GM13976 (cell line): ENCODE data around the gene NLGN1.

Source experiments
- DNase-seq: peaks from one replicate; pipeline ENCODE4 v3.0.0; 2012; ENCODE audit warnings: low spot score
- in situ Hi-C: fragments of 300-500 bp; cut with MboI; formaldehyde crosslinking; loops from one replicate; pipeline ENCODE4 v1.12.0; 2022; ENCODE audit warnings: low sequenced_read_pairs, mixed read lengths, inconsistent platforms; ENCODE audit not compliant: unreplicated experiment
- TF ChIP-seq, protein P1 (sequence below): IDR thresholded peaks from 2 replicates; pipeline ENCODE4 v1.5.1; 2012; ENCODE audit warnings: borderline replicate concordance, mild to moderate bottlenecking; ENCODE audit not compliant: insufficient read depth; ENCODE audit errors: extremely low read depth, missing control alignments, control extremely low read depth

Gene NLGN1

DNA sequence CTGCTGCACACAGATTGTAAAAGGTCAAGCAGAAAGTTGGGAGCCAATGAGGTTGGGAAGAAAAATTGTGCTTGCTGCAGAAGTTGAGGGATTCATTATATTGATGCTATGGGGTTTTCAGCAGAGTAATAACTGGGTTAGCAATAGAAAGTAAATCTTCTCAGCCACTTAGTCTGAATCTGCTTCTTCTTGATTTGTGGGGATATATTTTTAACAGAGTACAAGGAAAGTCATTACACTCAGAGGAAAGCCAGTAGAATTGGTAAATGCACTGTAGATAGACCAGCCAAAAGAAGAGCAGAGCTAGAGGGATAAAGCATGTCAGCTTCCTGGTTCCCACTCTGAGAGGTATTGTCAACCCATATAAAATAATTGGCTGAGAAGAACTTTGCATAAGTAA lies 663.6 kb downstream of the NLGN1 start:
- DNase-seq, result no peak
- in situ Hi-C loops, result no loop called here
- TF ChIP-seq, protein P1, sequence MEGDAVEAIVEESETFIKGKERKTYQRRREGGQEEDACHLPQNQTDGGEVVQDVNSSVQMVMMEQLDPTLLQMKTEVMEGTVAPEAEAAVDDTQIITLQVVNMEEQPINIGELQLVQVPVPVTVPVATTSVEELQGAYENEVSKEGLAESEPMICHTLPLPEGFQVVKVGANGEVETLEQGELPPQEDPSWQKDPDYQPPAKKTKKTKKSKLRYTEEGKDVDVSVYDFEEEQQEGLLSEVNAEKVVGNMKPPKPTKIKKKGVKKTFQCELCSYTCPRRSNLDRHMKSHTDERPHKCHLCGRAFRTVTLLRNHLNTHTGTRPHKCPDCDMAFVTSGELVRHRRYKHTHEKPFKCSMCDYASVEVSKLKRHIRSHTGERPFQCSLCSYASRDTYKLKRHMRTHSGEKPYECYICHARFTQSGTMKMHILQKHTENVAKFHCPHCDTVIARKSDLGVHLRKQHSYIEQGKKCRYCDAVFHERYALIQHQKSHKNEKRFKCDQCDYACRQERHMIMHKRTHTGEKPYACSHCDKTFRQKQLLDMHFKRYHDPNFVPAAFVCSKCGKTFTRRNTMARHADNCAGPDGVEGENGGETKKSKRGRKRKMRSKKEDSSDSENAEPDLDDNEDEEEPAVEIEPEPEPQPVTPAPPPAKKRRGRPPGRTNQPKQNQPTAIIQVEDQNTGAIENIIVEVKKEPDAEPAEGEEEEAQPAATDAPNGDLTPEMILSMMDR, result no peak

DNA sequence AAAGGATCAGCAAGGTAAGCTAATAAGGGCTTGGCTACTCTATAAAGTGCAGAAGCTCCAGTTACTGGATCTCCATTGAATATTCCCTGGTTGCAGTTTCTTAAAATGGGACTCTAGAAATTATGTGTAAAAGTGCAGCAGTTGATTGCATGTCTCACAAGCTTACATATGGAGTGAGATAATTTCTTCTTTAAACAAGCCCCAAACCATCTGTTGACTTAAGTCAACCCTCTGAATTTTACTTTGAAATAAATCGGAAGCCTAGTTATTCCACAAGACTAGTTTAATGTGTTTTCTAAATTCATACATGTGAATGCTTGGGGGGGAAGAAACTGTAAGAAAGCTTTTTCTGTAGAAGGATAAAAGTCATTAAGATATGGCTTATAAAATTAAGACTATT lies 664.2 kb downstream of the NLGN1 start:
- no peak for DNase-seq
- TF ChIP-seq, protein P1, result no peak
- in situ Hi-C loops, result no loop called here

DNA sequence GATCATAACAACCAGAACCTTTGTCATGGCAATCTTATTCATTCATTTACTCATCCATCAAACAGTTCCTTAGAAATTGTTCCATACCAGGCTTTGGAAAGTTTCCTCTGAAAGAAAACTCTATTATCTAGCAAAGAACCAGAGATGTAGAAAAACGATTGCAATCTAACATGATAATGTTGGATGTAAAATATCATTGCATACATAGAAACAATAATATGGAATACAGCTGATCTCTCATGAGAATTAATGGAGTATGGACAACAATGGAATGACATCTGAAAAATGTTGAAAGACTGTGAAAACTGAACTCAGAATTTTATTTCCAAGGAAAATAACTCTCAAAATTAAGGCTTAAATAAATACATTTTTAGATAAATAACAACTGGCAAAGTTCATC lies 665.4 kb downstream of the NLGN1 start:
- TF ChIP-seq, protein P1, result no peak
- DNase-seq, result no peak
- in situ Hi-C loops, result no loop called here

DNA sequence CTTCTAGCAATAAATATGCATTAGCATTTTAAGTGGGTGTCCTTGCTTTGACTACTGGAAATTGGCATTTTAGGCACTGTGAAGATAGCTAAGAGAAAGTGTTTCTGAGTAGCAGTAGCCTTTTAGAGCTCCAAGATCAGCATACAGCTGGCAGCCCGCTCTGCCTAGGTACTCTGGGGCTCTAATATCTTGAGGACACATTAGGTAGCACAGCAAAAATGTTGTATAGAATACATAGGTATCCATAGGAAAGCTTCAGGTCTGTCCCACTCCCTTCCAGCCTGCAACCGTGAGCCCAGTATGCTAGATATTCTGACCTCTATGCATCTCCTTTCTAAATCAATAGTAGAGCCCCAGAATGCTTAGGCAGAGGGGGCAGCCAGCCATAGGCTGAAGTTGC lies 670.5 kb downstream of the NLGN1 start:
- in situ Hi-C loops, result no loop called here

DNA sequence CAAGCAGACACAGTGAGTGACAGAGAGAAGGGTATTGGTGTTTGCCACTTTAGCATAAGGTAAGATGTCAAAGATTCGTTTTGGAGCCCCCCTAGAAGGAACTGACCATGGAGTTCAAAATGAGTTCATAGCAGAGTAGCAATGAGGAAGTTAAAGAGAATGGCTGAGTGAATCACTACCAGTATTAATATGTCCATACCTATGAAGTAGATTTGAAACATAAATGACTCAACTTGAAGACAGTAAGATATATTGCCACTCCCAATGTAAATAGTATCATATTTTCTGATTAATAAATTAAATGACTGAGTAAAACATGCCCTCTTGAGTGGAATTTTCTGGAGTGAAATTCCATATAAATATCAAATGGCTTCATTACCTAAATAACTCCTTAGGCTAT lies 675.1 kb downstream of the NLGN1 start:
- DNase-seq, result no peak
- in situ Hi-C loops, result no loop called here
- TF ChIP-seq, protein P1, result no peak

More for the DNA sequence above, 670.5 kb downstream of the NLGN1 start:
- TF ChIP-seq, protein P1, result no peak
- DNase-seq, result no peak

DNA sequence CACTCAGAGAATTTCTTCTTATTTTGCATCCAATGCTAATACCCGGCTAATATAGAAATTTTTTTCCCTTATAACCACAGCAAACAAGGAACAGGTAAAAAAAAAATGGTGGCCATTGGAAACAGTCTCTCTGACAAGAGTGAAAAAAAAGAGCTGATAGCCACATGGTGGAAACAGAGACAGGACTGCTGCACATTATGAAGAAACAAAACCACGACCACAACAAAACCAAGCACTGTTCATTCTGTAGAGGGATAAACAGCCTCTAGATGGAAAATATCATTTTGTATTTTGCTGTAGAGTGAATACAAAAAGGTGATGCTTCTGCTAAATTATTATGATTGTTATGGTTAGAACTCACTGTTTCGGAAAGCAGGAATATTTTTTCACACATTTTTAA lies 686.2 kb downstream of the NLGN1 start:
- TF ChIP-seq, protein P1, result no peak
- in situ Hi-C loops, result no loop called here
- no peak for DNase-seq

DNA sequence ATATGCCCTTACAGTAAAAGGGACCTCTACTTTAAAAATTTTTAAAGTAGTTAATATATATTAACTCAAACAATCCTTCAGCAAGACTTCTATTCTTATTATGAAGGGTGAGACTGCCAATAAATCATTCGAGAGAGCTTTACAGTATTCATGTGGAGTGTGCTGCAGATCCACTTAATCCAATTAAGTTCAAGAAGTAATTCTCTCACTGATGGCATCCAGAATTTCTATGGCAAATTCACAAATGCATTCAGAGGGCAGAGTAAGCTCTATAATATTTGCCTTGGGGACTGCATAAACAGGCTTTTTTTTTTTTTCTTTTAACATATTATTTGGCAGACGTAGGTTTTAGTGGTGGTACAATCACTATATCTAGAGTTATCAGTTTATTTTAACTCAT lies 692.0 kb downstream of the NLGN1 start:
- in situ Hi-C loops, result no loop called here
- TF ChIP-seq, protein P1, result no peak
- no peak for DNase-seq
